Small intestine (tissue), 7 donors: ENCODE results near the gene PAPSS1. TPM values are rescaled to one million over a fixed set of nuclear protein-coding genes. Genes with fewer than 3 reads are reported as not detected.

Experiments used
- DNase-seq, 2 donors: peaks; one replicate each; pipeline versions ENCODE4 v3.0.0 to v3.0.0-alpha.2; 2013
- FAIRE-seq: peaks from 2 replicates; lab custom pipeline; 2012; peaks lifted over from hg19 to GRCh38; lab: Jason Lieb, UNC
- H3K27ac ChIP-seq, 3 donors: one replicate each; pipeline ENCODE4 v1.5.1; 2013; ENCODE audit warnings: low read length in 2 of 3, mild to moderate bottlenecking in 2 of 3, control low read depth in 1 of 3, inconsistent platforms in 1 of 3, low read depth in 1 of 3, moderate library complexity in 1 of 3
- H3K27me3 ChIP-seq, 3 donors: one replicate each; pipeline ENCODE4 v1.6.1; 2013; ENCODE audit warnings: low read length in 3 of 3, inconsistent platforms in 1 of 3; ENCODE audit not compliant: control insufficient read depth in 3 of 3, insufficient read depth in 3 of 3
- H3K36me3 ChIP-seq, 3 donors: one replicate each; pipeline ENCODE4 v1.6.1; 2013; ENCODE audit warnings: low read length in 3 of 3, inconsistent platforms in 1 of 3, low read depth in 1 of 3, mild to moderate bottlenecking in 1 of 3, moderate library complexity in 1 of 3; ENCODE audit not compliant: control insufficient read depth in 3 of 3, insufficient read depth in 2 of 3
- H3K4me1 ChIP-seq, 3 donors: one replicate each; pipeline ENCODE4 v1.6.1; 2013; ENCODE audit warnings: low read length in 2 of 3, inconsistent platforms in 1 of 3, low read depth in 1 of 3, mild to moderate bottlenecking in 1 of 3, moderate library complexity in 1 of 3; ENCODE audit not compliant: control insufficient read depth in 3 of 3, insufficient read depth in 2 of 3
- H3K4me3 ChIP-seq, 3 donors: one replicate each; pipeline ENCODE4 v1.5.1; 2013; ENCODE audit warnings: low read length in 3 of 3, control low read depth in 1 of 3, inconsistent platforms in 1 of 3, low read depth in 1 of 3, mild to moderate bottlenecking in 1 of 3, moderate library complexity in 1 of 3
- H3K9me3 ChIP-seq, 2 donors: one replicate each; pipeline ENCODE4 v1.6.1; 2013; ENCODE audit warnings: low read depth in 1 of 2, low read length in 1 of 2; ENCODE audit not compliant: control insufficient read depth in 2 of 2, insufficient read depth in 1 of 2
- WGBS, 3 donors: extraction: QIAGEN DNeasy Blood & Tissue Kit; methylation state at CpG; one replicate each; pipeline ENCODE4 v1.1.7; 2013; 5-methylcytosine and 5-hydroxymethylcytosine counted together
- polyA plus RNA-seq, 4 donors: library from polyadenylated mRNA; stranded (reverse) in 3 of 4; unstranded in 1 of 4; fragments of 200-250 nt in 3 of 4; fragments of 120-200 nt in 1 of 4; gene quantifications; one replicate each; pipeline versions ENCODE4 v1.2.1 to v1.2.3, GENCODE V29; 2013
- donor health status: healthy with polysubstance abuse.
- donor health status: control.
- donor health status: control.
- donor health status: Bipolar disorder and iron deficiency.
- donor health status: healthy.

PAPSS1 gene
- polyA plus RNA-seq, 4 donors = 15.4 to 45.0 (median 21.8) TPM

DNA sequence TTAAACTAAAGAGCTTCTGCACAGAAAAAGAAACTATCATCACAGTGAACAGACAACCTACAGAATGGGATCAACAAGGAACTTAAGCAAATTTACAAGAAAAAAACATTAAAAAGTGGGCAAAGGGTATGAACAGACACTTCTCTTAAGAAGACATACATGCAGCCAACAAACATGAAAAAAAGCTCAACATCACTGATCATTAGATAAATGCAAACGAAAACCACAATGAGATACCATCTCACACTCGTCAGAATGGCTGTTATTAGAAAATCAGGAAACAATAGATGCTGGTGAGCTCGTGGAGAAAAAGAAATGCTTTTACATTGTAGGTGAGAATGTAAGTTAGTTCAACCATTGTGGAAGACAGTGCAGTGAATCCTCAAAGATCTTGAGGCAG is 27.8 kb downstream of the PAPSS1 start:
- WGBS, 3 donors = 72 to 81% (median 75%) methylated on average over 3 of the region's 3 CpGs
- Histone ChIP-seq H3K9me3 (peaks cover 0 to 7% of the 10 kb centered on the region in 2 donors), H3K4me3 (no peak overlapping the region), H3K27me3 (no peaks in the 10 kb centered on the region), H3K36me3 (peaks cover 0 to 12% (median 0%) of the 10 kb centered on the region in 3 donors), H3K4me1 (no peaks in the 10 kb centered on the region), H3K27ac (no peak overlapping the region)
- DNase-seq = no peak
- FAIRE-seq = no peak

DNA sequence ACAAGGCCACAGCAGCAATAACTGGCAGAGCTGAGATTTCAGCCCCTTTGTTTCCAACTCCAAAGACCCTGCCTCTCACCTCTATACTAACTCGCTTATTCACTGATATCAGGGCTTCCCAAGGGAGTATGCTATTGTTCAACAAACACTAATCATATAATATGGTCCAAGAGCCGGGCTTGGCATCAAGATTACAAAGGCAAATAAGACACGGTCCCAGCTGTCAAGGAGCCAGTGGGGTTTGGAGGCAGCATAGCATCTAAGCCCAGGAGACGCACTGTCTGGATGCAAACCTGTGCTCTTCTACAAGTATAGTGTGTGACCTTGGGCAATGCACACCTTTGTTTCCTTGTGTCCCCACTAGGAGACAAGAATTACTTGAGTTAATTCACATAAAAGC is 28.7 kb downstream of the PAPSS1 start:
- Histone ChIP-seq H3K27me3 (no peaks in the 10 kb centered on the region), H3K9me3 (peaks cover 0 to 2% of the 10 kb centered on the region in 2 donors), H3K27ac (no peak overlapping the region), H3K36me3 (peaks cover 0 to 8% (median 0%) of the 10 kb centered on the region in 3 donors), H3K4me3 (no peak overlapping the region), H3K4me1 (no peaks in the 10 kb centered on the region)
- FAIRE-seq (no peak), DNase-seq (peak in 1 of 2 donors; percentile 2)
- WGBS, 3 donors = 80 to 87% (median 82%) methylated on average over 4 of the region's 4 CpGs

- H3K27me3 ChIP-seq = no peaks in the 10 kb centered on the region
- DNase-seq (no peak), FAIRE-seq (no peak)
- WGBS, 3 donors = 91 to 95% (median 94%) methylated on average over 2 of the region's 2 CpGs
- H3K27ac ChIP-seq = no peak overlapping the region
- H3K4me1 ChIP-seq = no peaks in the 10 kb centered on the region
- no peak overlapping the region for H3K4me3 ChIP-seq
- H3K9me3 ChIP-seq = no peaks in the 10 kb centered on the region
- H3K36me3 ChIP-seq = peaks cover 0 to 6% (median 0%) of the 10 kb centered on the region in 3 donors
These were observed 30.0 kb downstream of the PAPSS1 start for GRCh38 chr4:107689912-107690587.

- Histone ChIP-seq H3K27ac (no peak overlapping the region), H3K4me3 (no peak overlapping the region), H3K36me3 (peaks cover 0 to 4% (median 0%) of the 10 kb centered on the region in 3 donors), H3K4me1 (no peaks in the 10 kb centered on the region), H3K9me3 (no peaks in the 10 kb centered on the region), H3K27me3 (no peaks in the 10 kb centered on the region)
- WGBS, 3 donors = 66 to 90% (median 85%) methylated on average over 1 of the region's 1 CpG
- DNase-seq = no peak
- no peak for FAIRE-seq
These were observed 31.6 kb downstream of the PAPSS1 start for GRCh38 chr4:107688421-107688820.

- FAIRE-seq = no peak
- 71 to 76% (median 76%) methylated on average over 1 of the region's 1 CpG for WGBS, 3 donors
- Histone ChIP-seq H3K27me3 (no peaks in the 10 kb centered on the region), H3K9me3 (no peaks in the 10 kb centered on the region), H3K27ac (no peak overlapping the region), H3K36me3 (peaks cover 0 to 3% (median 2%) of the 10 kb centered on the region in 3 donors), H3K4me3 (no peak overlapping the region), H3K4me1 (no peaks in the 10 kb centered on the region)
- DNase-seq = no peak
These were observed 34.3 kb downstream of the PAPSS1 start for GRCh38 chr4:107685740-107686139.

GRCh38 chr4:107683873-107684272 is 36.2 kb downstream of the PAPSS1 start:
- H3K4me1 ChIP-seq = no peaks in the 10 kb centered on the region
- peaks cover 0 to 5% (median 3%) of the 10 kb centered on the region in 3 donors for H3K36me3 ChIP-seq
- H3K4me3 ChIP-seq = no peak overlapping the region
- no peaks in the 10 kb centered on the region for H3K27me3 ChIP-seq
- peaks cover 0 to 8% of the 10 kb centered on the region in 2 donors for H3K9me3 ChIP-seq
- no peak for DNase-seq
- no peak overlapping the region for H3K27ac ChIP-seq
- FAIRE-seq = no peak

DNA sequence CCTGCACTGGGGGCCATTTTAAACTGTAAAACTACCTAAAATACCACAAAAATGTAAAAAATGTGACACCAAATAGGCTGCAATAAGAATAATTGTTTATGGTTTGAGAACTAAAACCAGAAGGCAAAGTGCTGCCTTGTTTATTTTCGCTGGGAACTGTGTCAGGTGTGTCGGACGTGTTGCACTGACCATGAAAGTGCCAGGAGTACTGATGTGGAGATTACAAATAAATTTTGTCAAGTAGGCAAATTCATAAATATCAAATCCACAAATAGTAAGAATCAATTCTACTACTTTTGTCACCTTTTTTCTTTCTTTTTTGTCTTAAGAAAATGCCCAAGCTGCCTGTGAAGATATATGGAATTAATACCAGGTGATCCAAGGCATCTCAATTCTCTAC is 37.7 kb downstream of the PAPSS1 start:
- H3K4me1 ChIP-seq = no peaks in the 10 kb centered on the region
- H3K4me3 ChIP-seq = no peak overlapping the region
- H3K9me3 ChIP-seq = peaks cover 0 to 14% of the 10 kb centered on the region in 2 donors
- WGBS, 3 donors = 91 to 96% (median 91%) methylated on average over 3 of the region's 3 CpGs
- no peaks in the 10 kb centered on the region for H3K27me3 ChIP-seq
- peaks cover 0 to 11% (median 3%) of the 10 kb centered on the region in 3 donors for H3K36me3 ChIP-seq
- no peak for FAIRE-seq
- no peak for DNase-seq
- no peak overlapping the region for H3K27ac ChIP-seq

GRCh38 chr4:107669068-107669467 is 51.0 kb downstream of the PAPSS1 start:
- no peaks in the 10 kb centered on the region for H3K4me1 ChIP-seq
- FAIRE-seq (no peak), DNase-seq (no peak)
- H3K9me3 ChIP-seq = peaks cover 0 to 2% of the 10 kb centered on the region in 2 donors
- no peak overlapping the region for H3K27ac ChIP-seq
- H3K4me3 ChIP-seq = no peak overlapping the region
- H3K36me3 ChIP-seq = peaks cover 0 to 9% (median 3%) of the 10 kb centered on the region in 3 donors
- H3K27me3 ChIP-seq = no peaks in the 10 kb centered on the region

DNA sequence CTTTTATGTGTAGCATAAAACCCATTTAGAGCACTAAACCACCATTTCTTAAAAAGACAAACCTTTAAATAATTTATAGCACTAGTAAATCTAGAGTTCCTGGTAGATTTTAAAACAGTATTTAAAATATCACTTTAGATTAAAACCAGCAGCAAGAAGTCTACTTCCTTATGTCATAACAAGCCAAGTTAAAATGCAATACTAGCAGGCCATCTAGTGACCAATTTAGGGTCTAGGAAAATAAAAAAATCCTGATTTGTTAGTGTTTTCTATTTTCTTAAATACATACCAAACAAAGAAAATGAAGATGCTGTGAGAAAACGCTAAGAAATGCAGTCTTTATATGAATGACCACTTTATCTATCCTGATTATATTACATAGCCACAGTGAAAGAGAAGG is 53.9 kb downstream of the PAPSS1 start:
- H3K4me3 ChIP-seq = no peak overlapping the region
- FAIRE-seq (no peak), DNase-seq (peak; percentile 18 to 29)
- WGBS, 3 donors = 30 to 41% (median 36%) methylated on average over 1 of the region's 1 CpG
- H3K27ac ChIP-seq = no peak overlapping the region
- H3K4me1 ChIP-seq = no peaks in the 10 kb centered on the region
- H3K36me3 ChIP-seq = peaks cover 0 to 5% (median 3%) of the 10 kb centered on the region in 3 donors
- H3K9me3 ChIP-seq = no peaks in the 10 kb centered on the region
- H3K27me3 ChIP-seq = no peaks in the 10 kb centered on the region
